ENCODE measurements around the gene PXYLP1.

DNA sequence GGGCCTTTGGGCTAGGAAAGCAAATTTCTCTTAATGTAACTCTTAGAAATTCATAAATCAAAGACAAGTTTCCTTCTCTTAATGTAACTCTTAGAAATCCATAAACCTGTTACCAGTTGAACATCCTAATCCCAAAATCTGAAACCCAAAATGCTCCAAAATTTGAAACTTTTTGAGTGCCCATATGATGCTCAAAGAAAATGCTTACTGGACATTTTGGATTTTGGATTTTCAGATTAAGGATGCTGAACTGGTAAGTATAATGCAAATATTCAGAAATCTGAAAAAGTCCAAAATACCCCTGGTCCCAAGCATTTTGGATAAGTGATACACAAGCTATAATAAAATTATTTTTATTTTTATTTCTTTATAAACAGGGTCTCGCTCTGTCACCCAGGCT lies 85.2 kb downstream of the PXYLP1 start:
- TF ChIP-seq, protein P1, sequence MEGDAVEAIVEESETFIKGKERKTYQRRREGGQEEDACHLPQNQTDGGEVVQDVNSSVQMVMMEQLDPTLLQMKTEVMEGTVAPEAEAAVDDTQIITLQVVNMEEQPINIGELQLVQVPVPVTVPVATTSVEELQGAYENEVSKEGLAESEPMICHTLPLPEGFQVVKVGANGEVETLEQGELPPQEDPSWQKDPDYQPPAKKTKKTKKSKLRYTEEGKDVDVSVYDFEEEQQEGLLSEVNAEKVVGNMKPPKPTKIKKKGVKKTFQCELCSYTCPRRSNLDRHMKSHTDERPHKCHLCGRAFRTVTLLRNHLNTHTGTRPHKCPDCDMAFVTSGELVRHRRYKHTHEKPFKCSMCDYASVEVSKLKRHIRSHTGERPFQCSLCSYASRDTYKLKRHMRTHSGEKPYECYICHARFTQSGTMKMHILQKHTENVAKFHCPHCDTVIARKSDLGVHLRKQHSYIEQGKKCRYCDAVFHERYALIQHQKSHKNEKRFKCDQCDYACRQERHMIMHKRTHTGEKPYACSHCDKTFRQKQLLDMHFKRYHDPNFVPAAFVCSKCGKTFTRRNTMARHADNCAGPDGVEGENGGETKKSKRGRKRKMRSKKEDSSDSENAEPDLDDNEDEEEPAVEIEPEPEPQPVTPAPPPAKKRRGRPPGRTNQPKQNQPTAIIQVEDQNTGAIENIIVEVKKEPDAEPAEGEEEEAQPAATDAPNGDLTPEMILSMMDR (IDR thresholded peaks at IDR 0.05; ENCODE audit: insufficient read depth, low read depth, low read length): no peak
- no peak for TF ChIP-seq EZH2 (IDR thresholded peaks at IDR 0.05; ENCODE audit: insufficient read depth, low read length)

Measured in astrocyte (in vitro differentiated cells and primary cell).